Subcutaneous abdominal adipose tissue (tissue), 5 donors: ENCODE data around the gene DCAF8.
"Not testable (repeated sequence)": the region's sequence is repeated elsewhere in the genome, so short reads cannot be mapped to it uniquely, and the experiment has no call there.

Experiments used
- H3K27ac ChIP-seq: one replicate; pipeline ENCODE4 v1.7.0; 2013; ENCODE audit warnings: low read depth, mild to moderate bottlenecking, inconsistent platforms, low read length, moderate library complexity
- H3K27me3 ChIP-seq, 5 donors: one replicate each; pipeline ENCODE4 v1.7.0; 2013; ENCODE audit warnings: low read length in 5 of 5, inconsistent platforms in 1 of 5; ENCODE audit not compliant: control insufficient read depth in 5 of 5, insufficient read depth in 4 of 5
- H3K36me3 ChIP-seq, 5 donors: one replicate each; pipeline ENCODE4 v1.7.0; 2013; ENCODE audit warnings: low read length in 5 of 5; ENCODE audit not compliant: control insufficient read depth in 5 of 5, insufficient read depth in 5 of 5
- H3K4me1 ChIP-seq, 5 donors: one replicate each; pipeline ENCODE4 v1.7.0; 2013; ENCODE audit warnings: low read length in 5 of 5, mild to moderate bottlenecking in 3 of 5, moderate library complexity in 1 of 5; ENCODE audit not compliant: control insufficient read depth in 5 of 5, insufficient read depth in 5 of 5
- H3K4me3 ChIP-seq, 5 donors: one replicate each; pipeline ENCODE4 v1.7.0; 2013; ENCODE audit warnings: low read length in 5 of 5, low read depth in 1 of 5
- H3K9ac ChIP-seq, 5 donors: one replicate each; pipeline ENCODE4 v1.7.0; 2013; ENCODE audit warnings: low read length in 5 of 5, mild to moderate bottlenecking in 4 of 5, moderate library complexity in 3 of 5
- H3K9me3 ChIP-seq, 5 donors: one replicate each; pipeline ENCODE4 v1.7.0; 2013; ENCODE audit warnings: low read length in 5 of 5; ENCODE audit not compliant: control insufficient read depth in 5 of 5
- donor health status: healthy.
- donor health status: healthy.
- donor health status: healthy.
- donor health status: healthy.
- donor health status: healthy.

The DCAF8 gene

GRCh38 chr1:160291248-160292220 is 29.2 kb upstream of the DCAF8 start:
- Histone ChIP-seq H3K4me3 (no peak overlapping the region), H3K9me3 (no peaks in the 10 kb centered on the region), H3K4me1 (peaks cover 0 to 43% (median 13%) of the 10 kb centered on the region in 5 donors), H3K27ac (peak overlapping the region; percentile 67), H3K27me3 (no peaks in the 10 kb centered on the region), H3K36me3 (peaks cover 48 to 81% (median 75%) of the 10 kb centered on the region in 5 donors), H3K9ac (peak overlapping the region in 2 of 5 donors; percentile 20 to 29)

- not testable (repeated sequence) for H3K4me3 ChIP-seq, H3K9me3 ChIP-seq, H3K27ac ChIP-seq, H3K27me3 ChIP-seq, H3K9ac ChIP-seq
- Histone ChIP-seq H3K36me3 (peaks cover 25 to 47% (median 40%) of the 10 kb centered on the region in 5 donors), H3K4me1 (peaks cover 5 to 62% (median 38%) of the 10 kb centered on the region in 5 donors)
These were observed 25.4 kb upstream of the DCAF8 start for GRCh38 chr1:160287769-160288168.

- Histone ChIP-seq H3K4me1 (peaks cover 7 to 68% (median 55%) of the 10 kb centered on the region in 5 donors), H3K9ac (peak overlapping the region in 3 of 5 donors; percentile 48 to 99 (median 68)), H3K36me3 (peaks cover 19 to 47% (median 36%) of the 10 kb centered on the region in 5 donors), H3K9me3 (no peaks in the 10 kb centered on the region), H3K27me3 (no peaks in the 10 kb centered on the region), H3K27ac (peak overlapping the region; percentile 99), H3K4me3 (peak overlapping the region; percentile 83 to 99 (median 96))
These were observed 23.2 kb upstream of the DCAF8 start for GRCh38 chr1:160285506-160285905.

- H3K4me3 ChIP-seq = peak within 1 kb of the TSS; percentile 83 to 99 (median 96)
- peak within 1 kb of the TSS; percentile 99 for H3K27ac ChIP-seq
- no peaks in the 10 kb centered on the region for H3K9me3 ChIP-seq
- peaks cover 7 to 68% (median 55%) of the 10 kb centered on the region in 5 donors for H3K4me1 ChIP-seq
- peaks cover 18 to 47% (median 36%) of the 10 kb centered on the region in 5 donors for H3K36me3 ChIP-seq
- no peaks in the 10 kb centered on the region for H3K27me3 ChIP-seq
- peak within 1 kb of the TSS; percentile 98 to 100 (median 99) for H3K9ac ChIP-seq
These were observed 22.5 kb upstream of the DCAF8 start, which contains the start of gene PEX19 for GRCh38 chr1:160284782-160285344. TSS of gene PEX19 (minus strand) at chr1:160285133. CDS start at chr1:160285124, 9 bp downstream.

- Histone ChIP-seq H3K36me3 (peaks cover 20 to 47% (median 36%) of the 10 kb centered on the region in 5 donors), H3K4me1 (peaks cover 7 to 68% (median 55%) of the 10 kb centered on the region in 5 donors), H3K27ac (peak overlapping the region; percentile 99), H3K27me3 (no peaks in the 10 kb centered on the region), H3K9me3 (no peaks in the 10 kb centered on the region), H3K4me3 (peak overlapping the region; percentile 83 to 99 (median 96)), H3K9ac (peak overlapping the region; percentile 98 to 100 (median 99))
These were observed 22.0 kb upstream of the DCAF8 start for GRCh38 chr1:160284220-160284781.

- Histone ChIP-seq H3K9me3 (no peaks in the 10 kb centered on the region), H3K9ac (peak overlapping the region; percentile 19 to 99 (median 57)), H3K4me3 (peak overlapping the region in 4 of 5 donors; percentile 84 to 99 (median 96)), H3K4me1 (peaks cover 7 to 71% (median 56%) of the 10 kb centered on the region in 5 donors), H3K27me3 (no peaks in the 10 kb centered on the region), H3K36me3 (peaks cover 27 to 54% (median 47%) of the 10 kb centered on the region in 5 donors), H3K27ac (peak overlapping the region; percentile 99)
These were observed 20.5 kb upstream of the DCAF8 start for GRCh38 chr1:160282807-160283206.

GRCh38 chr1:160277987-160278386 is 15.6 kb upstream of the DCAF8 start:
- Histone ChIP-seq H3K9me3 (no peaks in the 10 kb centered on the region), H3K27ac (no peak overlapping the region), H3K36me3 (peaks cover 41 to 73% (median 62%) of the 10 kb centered on the region in 5 donors), H3K4me1 (peaks cover 2 to 35% (median 25%) of the 10 kb centered on the region in 5 donors), H3K4me3 (no peak overlapping the region), H3K9ac (no peak overlapping the region), H3K27me3 (no peaks in the 10 kb centered on the region)

- H3K36me3 ChIP-seq = peaks cover 40 to 67% (median 58%) of the 10 kb centered on the region in 5 donors
- peak overlapping the region; percentile 3 for H3K27ac ChIP-seq
- peaks cover 1 to 28% (median 18%) of the 10 kb centered on the region in 5 donors for H3K4me1 ChIP-seq
- H3K4me3 ChIP-seq = no peak overlapping the region
- no peaks in the 10 kb centered on the region for H3K9me3 ChIP-seq
- no peaks in the 10 kb centered on the region for H3K27me3 ChIP-seq
- H3K9ac ChIP-seq = no peak overlapping the region
These were observed 15.0 kb upstream of the DCAF8 start for GRCh38 chr1:160277330-160277729.

- no peaks in the 10 kb centered on the region for H3K9me3 ChIP-seq
- peaks cover 0 to 4% (median 2%) of the 10 kb centered on the region in 5 donors for H3K36me3 ChIP-seq
- H3K27me3 ChIP-seq = no peaks in the 10 kb centered on the region
- H3K4me1 ChIP-seq = no peaks in the 10 kb centered on the region
- H3K27ac ChIP-seq = no peak overlapping the region
- H3K4me3 ChIP-seq = no peak overlapping the region
- H3K9ac ChIP-seq = no peak overlapping the region
These were observed 8.7 kb upstream of the DCAF8 start for GRCh38 chr1:160271025-160271424.
